Measurements from ENCODE around the gene SFRP2.

Gene SFRP2

DNA sequence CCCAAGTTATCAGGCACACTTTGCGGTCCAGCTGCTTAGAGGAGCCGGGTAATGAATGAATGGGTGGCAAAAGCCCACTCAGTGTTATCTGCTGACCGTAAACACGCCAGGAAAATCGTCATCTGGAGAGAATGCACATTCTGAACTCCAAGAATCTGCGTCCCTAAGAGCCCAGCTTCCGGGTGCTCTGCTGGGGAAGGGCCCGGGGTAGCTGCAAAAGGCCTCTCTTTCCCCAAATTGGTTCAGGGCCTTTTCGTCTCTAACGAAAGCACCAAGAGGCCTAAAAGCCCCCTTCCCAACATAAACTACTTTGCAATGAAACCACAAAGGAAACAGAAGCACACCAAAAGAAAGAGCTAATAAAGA, 1.6 kb upstream of the SFRP2 start:
- TF ChIP-seq MYC (IDR thresholded peaks at IDR 0.05; ENCODE audit: low read depth, low read length) (no peak), CTCF (IDR thresholded peaks at IDR 0.05; ENCODE audit: low read depth, low read length) (no peak), POLR2A (IDR thresholded peaks at IDR 0.05; ENCODE audit: extremely low read depth, insufficient read length) (no peak), MAX (IDR thresholded peaks at IDR 0.05; ENCODE audit: low read depth, low read length) (no peak)
- DNase-seq (ENCODE audit: low read depth) = no peak
- H3K4me3 ChIP-seq (ENCODE audit: low read depth, low read length) = no peak overlapping the region

DNA sequence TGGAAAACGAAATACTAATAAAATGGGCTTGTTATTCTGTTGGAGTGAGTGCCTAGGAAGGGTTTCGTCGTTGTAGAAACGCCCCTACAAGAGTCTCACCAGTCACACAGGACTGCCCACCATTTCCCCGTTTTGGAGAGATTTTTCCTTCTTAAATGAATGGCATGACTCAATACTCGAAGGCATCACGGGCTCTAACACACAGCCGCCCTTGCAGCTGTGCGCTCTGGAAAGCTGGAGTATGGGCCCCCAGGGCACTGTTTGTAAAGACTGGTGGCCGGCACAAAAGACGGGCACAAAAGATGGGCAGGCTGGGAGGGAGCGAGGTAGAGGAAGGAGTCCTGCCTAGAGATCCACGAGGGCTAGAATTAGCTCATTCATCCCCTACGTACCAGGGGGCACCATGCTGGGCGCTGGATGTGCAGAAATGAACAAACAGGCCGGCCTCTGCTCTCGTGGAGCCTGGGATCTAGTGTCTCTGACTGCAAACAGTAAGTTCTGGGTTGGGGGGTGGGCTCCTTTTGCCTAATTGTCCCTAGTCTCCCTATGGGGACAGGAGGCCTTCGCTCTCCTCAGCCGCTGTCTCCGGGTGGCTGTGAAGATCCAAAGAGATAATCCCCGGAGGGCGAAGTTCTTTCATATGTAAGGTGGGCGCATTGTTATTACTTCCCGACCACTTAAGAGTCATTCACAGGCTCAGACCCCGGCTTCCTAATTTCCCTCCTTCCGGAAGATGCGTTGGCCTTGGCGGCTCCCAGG, 1.0 kb upstream of the SFRP2 start:
- H3K4me3 ChIP-seq (ENCODE audit: low read depth, low read length) = no peak overlapping the region
- TF ChIP-seq MAX (IDR thresholded peaks at IDR 0.05; ENCODE audit: low read depth, low read length) (no peak), CTCF (IDR thresholded peaks at IDR 0.05; ENCODE audit: low read depth, low read length) (no peak), MYC (IDR thresholded peaks at IDR 0.05; ENCODE audit: low read depth, low read length) (no peak), POLR2A (IDR thresholded peaks at IDR 0.05; ENCODE audit: extremely low read depth, insufficient read length) (no peak)
- no peak for DNase-seq (ENCODE audit: low read depth)

GRCh38 chr4:153788051-153788412, 851 bp downstream of the SFRP2 start:
- no peak for DNase-seq (ENCODE audit: low read depth)
- no peak overlapping the region for H3K4me3 ChIP-seq (ENCODE audit: low read depth, low read length)
- TF ChIP-seq MAX (IDR thresholded peaks at IDR 0.05; ENCODE audit: low read depth, low read length) (no peak), POLR2A (IDR thresholded peaks at IDR 0.05; ENCODE audit: extremely low read depth, insufficient read length) (no peak), CTCF (IDR thresholded peaks at IDR 0.05; ENCODE audit: low read depth, low read length) (no peak), MYC (IDR thresholded peaks at IDR 0.05; ENCODE audit: low read depth, low read length) (no peak)

GRCh38 chr4:153787575-153787974, 1.3 kb downstream of the SFRP2 start:
- no peak overlapping the region for H3K4me3 ChIP-seq (ENCODE audit: low read depth, low read length)
- no peak for TF ChIP-seq MAX (IDR thresholded peaks at IDR 0.05; ENCODE audit: low read depth, low read length)
- DNase-seq (ENCODE audit: low read depth) = no peak

DNA sequence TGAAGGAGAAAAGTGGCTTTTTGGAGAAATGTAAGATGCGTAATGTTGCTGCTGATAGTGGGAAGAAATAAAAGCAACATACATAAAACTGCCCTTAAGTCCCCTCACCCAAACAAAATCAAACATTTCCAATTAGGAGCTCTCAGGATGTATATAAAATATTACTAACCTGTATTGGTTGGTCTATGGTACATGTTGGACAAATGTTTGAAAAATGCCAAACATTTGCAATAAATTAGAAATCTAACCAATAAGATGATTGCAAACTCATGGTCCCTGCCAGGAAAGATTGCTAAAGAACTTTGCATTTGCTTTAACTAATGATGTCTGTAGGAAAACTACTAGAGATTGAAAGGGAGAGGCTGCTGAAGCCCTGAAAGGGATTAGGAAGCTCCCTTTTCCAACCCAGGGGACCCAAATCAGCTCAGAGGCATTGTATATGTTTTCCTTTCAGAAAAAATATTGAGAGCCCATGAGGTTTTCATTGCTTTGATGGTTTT, 1.8 kb downstream of the SFRP2 start:
- no peak overlapping the region for H3K4me3 ChIP-seq (ENCODE audit: low read depth, low read length)
- TF ChIP-seq POLR2A (IDR thresholded peaks at IDR 0.05; ENCODE audit: extremely low read depth, insufficient read length) (no peak), MAX (IDR thresholded peaks at IDR 0.05; ENCODE audit: low read depth, low read length) (no peak), MYC (IDR thresholded peaks at IDR 0.05; ENCODE audit: low read depth, low read length) (no peak), CTCF (IDR thresholded peaks at IDR 0.05; ENCODE audit: low read depth, low read length) (no peak)
- DNase-seq (ENCODE audit: low read depth) = no peak

- H3K4me3 ChIP-seq (ENCODE audit: low read depth, low read length) = no peak overlapping the region
- peak; percentile 41 for DNase-seq (ENCODE audit: low read depth)
- TF ChIP-seq MAX (IDR thresholded peaks at IDR 0.05; ENCODE audit: low read depth, low read length) (no peak), CTCF (IDR thresholded peaks at IDR 0.05; ENCODE audit: low read depth, low read length) (peak; percentile 45)
Observed at GRCh38 chr4:153785910-153786721, 2.8 kb downstream of the SFRP2 start.
